Measurements from ENCODE around the gene EEF1AKMT3.

Gene EEF1AKMT3

GRCh38 chr12:57735198-57735855, 37.1 kb upstream of the EEF1AKMT3 start:
- ATAC-seq: no peak

GRCh38 chr12:57735952-57736740, 36.3 kb upstream of the EEF1AKMT3 start:
- no peak for ATAC-seq

GRCh38 chr12:57736741-57737466, 35.5 kb upstream of the EEF1AKMT3 start:
- no peak for ATAC-seq

GRCh38 chr12:57737467-57738460, 34.6 kb upstream of the EEF1AKMT3 start:
- no peak for ATAC-seq

- ATAC-seq: no peak
Measured at GRCh38 chr12:57738661-57739237, 33.7 kb upstream of the EEF1AKMT3 start, which contains the start of gene AGAP2. TSS of gene AGAP2 (minus strand) at chr12:57738742. CDS start at chr12:57738246, 496 bp downstream.

- ATAC-seq: no peak
Measured at GRCh38 chr12:57739387-57739786, 33.0 kb upstream of the EEF1AKMT3 start.

GRCh38 chr12:57739914-57740538, 32.4 kb upstream of the EEF1AKMT3 start:
- ATAC-seq: no peak

GRCh38 chr12:57740656-57741412, 31.6 kb upstream of the EEF1AKMT3 start:
- peak; percentile 61 to 64 for ATAC-seq

- ATAC-seq: no peak
Measured at GRCh38 chr12:57741413-57741789, 31.0 kb upstream of the EEF1AKMT3 start.

- peak; percentile 66 to 67 for ATAC-seq
Measured at GRCh38 chr12:57741844-57742738, 30.3 kb upstream of the EEF1AKMT3 start.

- no peak for ATAC-seq
Measured at GRCh38 chr12:57743769-57744168, 28.6 kb upstream of the EEF1AKMT3 start.

GRCh38 chr12:57744194-57744776, 28.1 kb upstream of the EEF1AKMT3 start:
- ATAC-seq: peak; percentile 39 to 44

- ATAC-seq: peak; percentile 87 to 90
Measured at GRCh38 chr12:57744777-57745484, 27.5 kb upstream of the EEF1AKMT3 start, which contains the start of gene TSPAN31. TSS of gene TSPAN31 (plus strand) at chr12:57745039. CDS start at chr12:57745155, 116 bp downstream.

GRCh38 chr12:57745485-57745881, 26.9 kb upstream of the EEF1AKMT3 start:
- no peak for ATAC-seq

- ATAC-seq: no peak
Measured at GRCh38 chr12:57746025-57746424, 26.4 kb upstream of the EEF1AKMT3 start.

GRCh38 chr12:57749061-57749460, 23.4 kb upstream of the EEF1AKMT3 start:
- no peak for ATAC-seq

GRCh38 chr12:57750561-57751431, 21.6 kb upstream of the EEF1AKMT3 start:
- no peak for ATAC-seq

Data from activated CD4-positive, CD25-positive, alpha-beta regulatory T cell treated with anti-CD3 and anti-CD28 coated beads, Interleukin-2, amount 50 U/mL, for 24 hours (primary cell).